Measurements from ENCODE around the gene SRRD. TPM values are rescaled to one million over a fixed set of nuclear protein-coding genes. Genes with fewer than 3 reads are reported as not detected.

The SRRD gene
- total and polyA plus RNA-seq, 2 experiments from 2014 or later = 20.2 to 25.7 TPM

- Histone ChIP-seq H2AFZ (no peak overlapping the region), H3K36me3 (ENCODE audit: low read depth) (no peaks in the 10 kb centered on the region), H3K9me2 (ENCODE audit: insufficient read depth) (no peaks in the 10 kb centered on the region), H3K4me3 (no peak overlapping the region), H3K27me3 (replicated peaks; ENCODE audit: insufficient read depth) (no peaks in the 10 kb centered on the region), H3K4me1 (ENCODE audit: insufficient read depth) (no peaks in the 10 kb centered on the region), H3F3A (ENCODE audit: insufficient read depth) (no peaks in the 10 kb centered on the region), H3K4me2 (ENCODE audit: unreplicated experiment) (no peak overlapping the region), H3K9me3 (ENCODE audit: low read depth) (no peaks in the 10 kb centered on the region), H3K9ac (no peak overlapping the region), H3K79me2 (ENCODE audit: insufficient read depth) (no peaks in the 10 kb centered on the region), H4K20me1 (ENCODE audit: insufficient read depth) (no peaks in the 10 kb centered on the region), H3K27ac (no peak overlapping the region)
- WGBS, 2 experiments (ENCODE audit: low coverage in 1 of 2, low lambda C conversion rate in 2 of 2, missing lambda C conversion rate in 2 of 2) = 75 to 76% methylated on average over 15 of the region's 15 CpGs
- no peak for DNase-seq
- in situ Hi-C loops (cut with MboI) = no loop called here
- TF ChIP-seq EZH2 (IDR thresholded peaks at IDR 0.05; ENCODE audit: insufficient read depth, poor library complexity, severe bottlenecking) (no peak), EZH2phosphoT487 (IDR thresholded peaks at IDR 0.05; ENCODE audit: insufficient read depth, low read depth) (no peak)
These were observed 35.9 kb upstream of the SRRD start for GRCh38 chr22:26447584-26448329.

- Histone ChIP-seq H3K9me2 (ENCODE audit: insufficient read depth) (no peaks in the 10 kb centered on the region), H3K4me3 (no peak overlapping the region), H3K36me3 (ENCODE audit: low read depth) (no peaks in the 10 kb centered on the region), H3K27ac (no peak overlapping the region), H2AFZ (no peak overlapping the region), H3K79me2 (ENCODE audit: insufficient read depth) (no peaks in the 10 kb centered on the region), H4K20me1 (ENCODE audit: insufficient read depth) (no peaks in the 10 kb centered on the region), H3K4me1 (ENCODE audit: insufficient read depth) (no peaks in the 10 kb centered on the region), H3K4me2 (ENCODE audit: unreplicated experiment) (no peak overlapping the region), H3K27me3 (replicated peaks; ENCODE audit: insufficient read depth) (no peaks in the 10 kb centered on the region), H3K9me3 (ENCODE audit: low read depth) (no peaks in the 10 kb centered on the region), H3F3A (ENCODE audit: insufficient read depth) (no peaks in the 10 kb centered on the region), H3K9ac (no peak overlapping the region)
- in situ Hi-C loops (cut with MboI) = no loop called here
- no peak for TF ChIP-seq EZH2phosphoT487 (IDR thresholded peaks at IDR 0.05; ENCODE audit: insufficient read depth, low read depth)
- TF ChIP-seq EZH2 (IDR thresholded peaks at IDR 0.05; ENCODE audit: insufficient read depth, poor library complexity, severe bottlenecking) = no peak
- 71 to 72% methylated on average over 5 of the region's 5 CpGs for WGBS, 2 experiments (ENCODE audit: low coverage in 1 of 2, low lambda C conversion rate in 2 of 2, missing lambda C conversion rate in 2 of 2)
- DNase-seq = no peak
These were observed 35.3 kb upstream of the SRRD start for GRCh38 chr22:26448334-26448733.

GRCh38 chr22:26448941-26449340 is 34.7 kb upstream of the SRRD start:
- no peaks in the 10 kb centered on the region for H3K4me1 ChIP-seq (ENCODE audit: insufficient read depth)
- no peak overlapping the region for H3K4me2 ChIP-seq (ENCODE audit: unreplicated experiment)
- H3K4me3 ChIP-seq = no peak overlapping the region
- no peak for DNase-seq
- H3F3A ChIP-seq (ENCODE audit: insufficient read depth) = no peaks in the 10 kb centered on the region
- no peaks in the 10 kb centered on the region for H3K27me3 ChIP-seq (replicated peaks; ENCODE audit: insufficient read depth)
- 70 to 72% methylated on average over 6 of the region's 6 CpGs for WGBS, 2 experiments (ENCODE audit: low coverage in 1 of 2, low lambda C conversion rate in 2 of 2, missing lambda C conversion rate in 2 of 2)
- H3K9me2 ChIP-seq (ENCODE audit: insufficient read depth) = no peaks in the 10 kb centered on the region
- H2AFZ ChIP-seq = no peak overlapping the region
- no peaks in the 10 kb centered on the region for H3K36me3 ChIP-seq (ENCODE audit: low read depth)
- no peak for TF ChIP-seq EZH2 (IDR thresholded peaks at IDR 0.05; ENCODE audit: insufficient read depth, poor library complexity, severe bottlenecking)
- no peak for TF ChIP-seq EZH2phosphoT487 (IDR thresholded peaks at IDR 0.05; ENCODE audit: insufficient read depth, low read depth)
- in situ Hi-C loops (cut with MboI) = no loop called here
- H3K9ac ChIP-seq = no peak overlapping the region
- H3K79me2 ChIP-seq (ENCODE audit: insufficient read depth) = no peaks in the 10 kb centered on the region
- no peaks in the 10 kb centered on the region for H3K9me3 ChIP-seq (ENCODE audit: low read depth)
- H4K20me1 ChIP-seq (ENCODE audit: insufficient read depth) = no peaks in the 10 kb centered on the region
- no peak overlapping the region for H3K27ac ChIP-seq

GRCh38 chr22:26450453-26451185 is 33.1 kb upstream of the SRRD start:
- no peak overlapping the region for H3K27ac ChIP-seq
- no peak for TF ChIP-seq EZH2phosphoT487 (IDR thresholded peaks at IDR 0.05; ENCODE audit: insufficient read depth, low read depth)
- TF ChIP-seq EZH2 (IDR thresholded peaks at IDR 0.05; ENCODE audit: insufficient read depth, poor library complexity, severe bottlenecking) = no peak
- no peak overlapping the region for H3K4me3 ChIP-seq
- no peaks in the 10 kb centered on the region for H3K36me3 ChIP-seq (ENCODE audit: low read depth)
- H3K9me2 ChIP-seq (ENCODE audit: insufficient read depth) = no peaks in the 10 kb centered on the region
- H3K4me1 ChIP-seq (ENCODE audit: insufficient read depth) = no peaks in the 10 kb centered on the region
- no peaks in the 10 kb centered on the region for H4K20me1 ChIP-seq (ENCODE audit: insufficient read depth)
- DNase-seq = no peak
- no peak overlapping the region for H2AFZ ChIP-seq
- no peak overlapping the region for H3K9ac ChIP-seq
- no peak overlapping the region for H3K4me2 ChIP-seq (ENCODE audit: unreplicated experiment)
- H3K27me3 ChIP-seq (replicated peaks; ENCODE audit: insufficient read depth) = no peaks in the 10 kb centered on the region
- H3K79me2 ChIP-seq (ENCODE audit: insufficient read depth) = no peaks in the 10 kb centered on the region
- in situ Hi-C loops (cut with MboI) = no loop called here
- H3F3A ChIP-seq (ENCODE audit: insufficient read depth) = no peaks in the 10 kb centered on the region
- H3K9me3 ChIP-seq (ENCODE audit: low read depth) = no peaks in the 10 kb centered on the region
- WGBS, 2 experiments (ENCODE audit: low coverage in 1 of 2, low lambda C conversion rate in 2 of 2, missing lambda C conversion rate in 2 of 2) = 78 to 81% methylated on average over 9 of the region's 9 CpGs
